OCI-M2 (cell line): ENCODE data around the gene TBC1D1.

Source experiments
- DNase-seq: peaks from one replicate; lab custom pipeline; 2025; ENCODE audit not compliant: unreplicated experiment; lab: John Stamatoyannopoulos, UW

Gene TBC1D1

GRCh38 chr4:38161208-38162113, 270.6 kb downstream of the TBC1D1 start:
- DNase-seq: no peak

GRCh38 chr4:38162240-38162784, 271.4 kb downstream of the TBC1D1 start:
- no peak for DNase-seq

- DNase-seq: no peak
Measured at GRCh38 chr4:38163216-38164006, 272.5 kb downstream of the TBC1D1 start.

- DNase-seq: no peak
Measured at GRCh38 chr4:38164346-38164745, 273.5 kb downstream of the TBC1D1 start.

GRCh38 chr4:38166082-38166481, 275.2 kb downstream of the TBC1D1 start:
- DNase-seq: no peak

GRCh38 chr4:38166768-38167167, 275.9 kb downstream of the TBC1D1 start:
- no peak for DNase-seq

GRCh38 chr4:38167973-38168372, 277.1 kb downstream of the TBC1D1 start:
- no peak for DNase-seq

GRCh38 chr4:38169524-38169923, 278.6 kb downstream of the TBC1D1 start:
- DNase-seq: no peak

GRCh38 chr4:38170338-38171169, 279.7 kb downstream of the TBC1D1 start:
- DNase-seq: no peak

- no peak for DNase-seq
Measured at GRCh38 chr4:38172078-38172477, 281.2 kb downstream of the TBC1D1 start.

- no peak for DNase-seq
Measured at GRCh38 chr4:38173935-38174518, 283.1 kb downstream of the TBC1D1 start.

GRCh38 chr4:38174801-38175200, 283.9 kb downstream of the TBC1D1 start:
- DNase-seq: no peak

GRCh38 chr4:38176165-38176564, 285.3 kb downstream of the TBC1D1 start:
- no peak for DNase-seq

- no peak for DNase-seq
Measured at GRCh38 chr4:38177035-38177546, 286.2 kb downstream of the TBC1D1 start.

- DNase-seq: no peak
Measured at GRCh38 chr4:38177641-38178391, 286.9 kb downstream of the TBC1D1 start.

GRCh38 chr4:38178392-38178995, 287.6 kb downstream of the TBC1D1 start:
- no peak for DNase-seq

- no peak for DNase-seq
Measured at GRCh38 chr4:38179690-38180377, 288.9 kb downstream of the TBC1D1 start.

GRCh38 chr4:38180456-38180855, 289.6 kb downstream of the TBC1D1 start:
- DNase-seq: no peak

GRCh38 chr4:38181286-38181685, 290.4 kb downstream of the TBC1D1 start:
- no peak for DNase-seq
